ENCODE data around the gene ZNF225.
"Not testable (repeated sequence)": the region's sequence is repeated elsewhere in the genome, so short reads cannot be mapped to it uniquely, and the experiment has no call there.

Gene ZNF225

DNA sequence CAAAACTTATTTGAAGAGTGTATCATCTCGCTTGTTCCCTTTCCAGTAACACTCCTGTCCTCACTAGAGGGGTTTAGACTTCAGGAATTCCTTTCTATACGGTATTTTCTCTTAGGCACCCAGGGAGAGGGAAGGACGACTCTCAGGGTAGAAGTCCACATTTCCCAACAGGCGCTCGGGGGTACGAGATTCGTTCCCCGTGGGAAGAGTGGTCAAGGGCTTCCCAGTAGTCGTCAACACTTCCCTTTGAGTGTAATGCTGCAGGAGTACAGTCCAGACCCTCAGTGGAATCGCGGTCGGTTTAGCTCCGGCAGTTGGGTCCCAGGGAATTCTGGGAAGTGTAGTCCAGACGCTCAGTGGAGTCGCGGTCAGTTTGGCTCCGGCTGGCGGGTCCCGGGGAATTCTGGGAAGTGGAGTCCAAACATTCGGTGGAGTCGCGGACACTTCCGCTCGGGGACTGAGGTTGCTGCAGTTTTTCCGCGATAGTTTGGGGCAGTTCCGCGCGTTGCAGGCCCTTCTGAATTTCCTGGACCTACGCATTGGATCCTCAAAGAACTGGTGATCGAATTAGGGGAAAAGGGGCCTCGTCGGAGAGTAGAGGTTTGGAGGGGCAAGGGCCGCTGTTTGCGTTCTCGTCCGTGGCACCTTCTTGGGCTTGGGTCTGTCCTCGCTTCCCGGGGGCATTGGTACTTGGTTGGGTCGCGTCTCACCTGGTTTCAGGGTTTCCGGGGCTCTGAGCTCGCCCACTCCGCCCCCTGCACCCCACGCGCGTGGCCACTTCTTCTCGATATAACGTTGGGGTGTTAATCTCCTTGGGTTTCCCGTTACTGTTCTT is 19.1 kb upstream of the ZNF225 start, which contains the start of gene ZNF224:
Gene ZNF224, plus strand, starts transcription at position 431 of the 835 bp plus-strand sequence. CDS start 3,513 bp downstream, outside the sequence.
- H3K27ac ChIP-seq = peak within 1 kb of the TSS; percentile 73
- TF ChIP-seq, protein P1, sequence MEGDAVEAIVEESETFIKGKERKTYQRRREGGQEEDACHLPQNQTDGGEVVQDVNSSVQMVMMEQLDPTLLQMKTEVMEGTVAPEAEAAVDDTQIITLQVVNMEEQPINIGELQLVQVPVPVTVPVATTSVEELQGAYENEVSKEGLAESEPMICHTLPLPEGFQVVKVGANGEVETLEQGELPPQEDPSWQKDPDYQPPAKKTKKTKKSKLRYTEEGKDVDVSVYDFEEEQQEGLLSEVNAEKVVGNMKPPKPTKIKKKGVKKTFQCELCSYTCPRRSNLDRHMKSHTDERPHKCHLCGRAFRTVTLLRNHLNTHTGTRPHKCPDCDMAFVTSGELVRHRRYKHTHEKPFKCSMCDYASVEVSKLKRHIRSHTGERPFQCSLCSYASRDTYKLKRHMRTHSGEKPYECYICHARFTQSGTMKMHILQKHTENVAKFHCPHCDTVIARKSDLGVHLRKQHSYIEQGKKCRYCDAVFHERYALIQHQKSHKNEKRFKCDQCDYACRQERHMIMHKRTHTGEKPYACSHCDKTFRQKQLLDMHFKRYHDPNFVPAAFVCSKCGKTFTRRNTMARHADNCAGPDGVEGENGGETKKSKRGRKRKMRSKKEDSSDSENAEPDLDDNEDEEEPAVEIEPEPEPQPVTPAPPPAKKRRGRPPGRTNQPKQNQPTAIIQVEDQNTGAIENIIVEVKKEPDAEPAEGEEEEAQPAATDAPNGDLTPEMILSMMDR (conservative IDR thresholded peaks at IDR 0.05) = no peak

DNA sequence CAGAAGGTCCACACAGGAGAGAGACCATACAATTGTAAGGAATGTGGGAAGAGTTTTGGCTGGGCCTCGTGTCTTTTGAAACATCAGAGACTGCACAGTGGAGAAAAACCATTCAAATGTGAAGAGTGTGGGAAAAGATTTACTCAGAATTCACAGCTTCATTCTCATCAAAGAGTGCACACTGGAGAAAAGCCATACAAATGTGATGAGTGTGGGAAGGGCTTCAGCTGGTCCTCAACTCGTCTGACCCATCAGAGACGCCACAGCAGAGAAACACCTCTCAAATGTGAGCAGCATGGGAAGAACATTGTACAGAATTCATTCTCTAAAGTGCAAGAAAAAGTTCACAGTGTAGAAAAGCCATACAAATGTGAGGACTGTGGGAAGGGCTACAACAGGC is 5.4 kb upstream of the ZNF225 start:
- TF ChIP-seq, protein P1 (conservative IDR thresholded peaks at IDR 0.05) = no peak
- no peak overlapping the region for H3K27ac ChIP-seq

DNA sequence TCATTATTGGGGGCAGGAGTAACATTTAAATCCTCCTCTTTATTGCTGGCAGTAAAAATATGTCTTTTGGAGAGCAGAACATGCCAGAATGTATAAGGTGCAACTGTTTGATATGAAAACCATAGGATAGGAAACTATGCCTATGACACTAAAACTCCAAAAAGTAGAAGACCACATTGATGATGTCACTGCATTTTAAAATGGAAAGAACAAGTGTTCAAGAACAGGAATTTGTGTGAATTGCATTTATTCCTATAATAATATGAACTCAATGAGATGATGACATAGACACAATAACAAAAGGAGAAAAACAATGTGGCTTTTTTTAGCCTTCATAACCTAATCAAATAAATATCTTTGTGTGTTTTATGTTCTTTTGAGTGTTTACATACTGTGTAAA is 3.7 kb upstream of the ZNF225 start:
- TF ChIP-seq, protein P1 (conservative IDR thresholded peaks at IDR 0.05) = no peak
- no peak overlapping the region for H3K27ac ChIP-seq

GRCh38 chr19:44111910-44112463 is 1.2 kb upstream of the ZNF225 start:
- peak overlapping the region; percentile 70 for H3K27ac ChIP-seq
- TF ChIP-seq, protein P1 (conservative IDR thresholded peaks at IDR 0.05) = no peak

DNA sequence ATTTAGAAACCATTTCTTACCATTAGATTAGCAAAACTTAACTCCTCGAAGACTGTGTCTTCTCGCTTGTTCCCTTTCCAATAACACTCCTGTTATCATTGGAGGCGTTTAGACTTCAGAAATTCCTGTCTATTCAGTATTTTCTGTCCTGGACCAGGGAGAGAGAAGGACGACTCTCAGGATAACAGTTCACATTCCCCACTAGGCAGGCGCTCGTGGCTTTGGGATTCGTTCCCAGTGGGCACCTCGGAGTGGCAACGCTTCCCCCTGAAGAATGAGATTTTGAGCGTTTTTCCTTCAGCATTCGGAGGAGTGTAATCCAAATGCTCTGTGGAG is 429 bp upstream of the ZNF225 start:
- peak overlapping the region; percentile 70 for H3K27ac ChIP-seq
- TF ChIP-seq, protein P1 (conservative IDR thresholded peaks at IDR 0.05) = no peak

- TF ChIP-seq, protein P1 (conservative IDR thresholded peaks at IDR 0.05) = no peak
- H3K27ac ChIP-seq = peak overlapping the region; percentile 70
Measured at GRCh38 chr19:44113784-44114390, 688 bp downstream of the ZNF225 start.

GRCh38 chr19:44121162-44121561 is 8.0 kb downstream of the ZNF225 start:
- not testable (repeated sequence) for H3K27ac ChIP-seq
